ENCODE results near the gene JCAD.
"Not testable (repeated sequence)": the region's sequence is repeated elsewhere in the genome, so short reads cannot be mapped to it uniquely, and the experiment has no call there.

JCAD gene

GRCh38 chr10:30026080-30026479 is 33.3 kb downstream of the JCAD start:
- DNase-seq (ENCODE audit: low read depth in 2 of 2) = no peak

GRCh38 chr10:30025428-30025827 is 34.0 kb downstream of the JCAD start:
- DNase-seq (ENCODE audit: low read depth in 2 of 2) = not testable (repeated sequence)

DNA sequence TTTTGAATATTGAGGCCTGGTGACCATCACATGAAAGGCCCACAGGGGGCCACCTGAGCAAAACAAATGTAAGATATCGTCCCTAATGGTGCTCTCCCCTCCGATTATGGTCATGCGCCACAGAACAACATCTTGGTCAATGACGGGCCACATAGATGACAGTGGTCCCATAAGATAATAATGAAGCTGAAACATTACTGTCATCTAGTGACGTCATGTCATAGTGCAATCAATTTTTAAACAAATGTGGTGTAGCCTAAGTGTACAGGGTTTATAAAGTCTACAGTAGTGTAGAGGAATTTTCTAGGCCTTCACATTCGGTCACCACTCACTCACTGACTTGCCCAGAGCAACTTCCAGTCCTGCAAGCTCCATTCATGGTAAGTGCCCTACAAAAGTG is 36.8 kb downstream of the JCAD start:
- DNase-seq (ENCODE audit: low read depth in 2 of 2) = no peak

- DNase-seq (ENCODE audit: low read depth in 2 of 2) = no peak
These were observed 39.9 kb downstream of the JCAD start for GRCh38 chr10:30019468-30019867.

DNA sequence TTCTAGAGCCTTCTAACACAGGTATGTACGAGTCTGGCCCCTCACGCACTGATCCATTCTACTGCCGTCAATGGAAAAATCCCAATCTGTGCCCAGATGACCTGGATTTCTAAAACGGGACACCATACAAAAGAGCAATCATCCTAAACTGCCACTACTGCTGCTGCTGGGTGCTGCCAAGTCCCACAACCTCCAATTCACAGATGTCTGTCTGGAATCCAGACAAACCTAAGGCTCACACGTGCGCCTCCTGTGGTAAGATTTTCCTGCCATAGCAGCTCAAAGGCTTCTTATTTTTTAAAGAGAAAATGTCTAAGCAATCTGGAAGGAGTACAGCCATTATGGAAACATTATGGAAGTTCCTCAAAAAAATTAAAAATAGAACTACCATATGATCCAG is 40.9 kb downstream of the JCAD start:
- DNase-seq (ENCODE audit: low read depth in 2 of 2) = no peak

DNA sequence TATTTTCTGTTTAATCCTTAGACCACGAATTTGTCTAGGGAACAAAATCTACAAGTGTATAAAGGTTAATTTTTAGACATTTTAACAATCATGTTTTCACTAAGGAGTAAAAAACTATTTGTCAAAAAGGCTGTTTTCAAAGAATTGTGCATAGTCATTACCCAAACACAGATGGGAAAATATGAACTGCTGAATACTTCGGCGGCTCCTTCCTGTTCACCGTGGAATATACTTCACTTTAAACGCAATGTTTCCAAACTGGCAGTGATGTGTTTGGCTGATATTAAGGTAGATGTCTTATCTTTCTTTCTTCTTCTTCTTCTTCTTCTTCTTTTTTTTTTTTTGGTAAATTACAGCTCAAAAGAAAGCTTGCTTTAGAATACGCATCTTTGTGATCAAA is 41.4 kb downstream of the JCAD start:
- DNase-seq (ENCODE audit: low read depth in 2 of 2) = no peak

DNA sequence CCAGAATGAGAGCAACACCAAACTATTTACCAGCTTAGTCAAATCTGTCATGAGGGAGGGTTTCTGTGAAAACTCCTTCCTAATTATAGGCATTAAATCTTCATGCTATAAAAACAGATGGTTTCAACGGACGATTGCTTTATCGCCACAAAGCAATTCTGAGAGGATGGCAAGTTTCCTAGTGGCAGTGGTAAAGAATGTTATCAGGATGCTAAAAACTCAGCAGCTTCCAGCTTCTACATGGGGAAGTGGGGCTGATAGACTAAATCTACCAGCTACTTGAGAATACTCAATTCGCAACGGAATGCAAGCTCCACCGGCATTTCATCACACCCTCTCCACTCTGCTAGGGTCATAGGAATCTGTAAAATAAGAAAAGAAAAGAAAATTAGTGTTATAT is 41.8 kb downstream of the JCAD start:
- DNase-seq (ENCODE audit: low read depth in 2 of 2) = no peak

DNA sequence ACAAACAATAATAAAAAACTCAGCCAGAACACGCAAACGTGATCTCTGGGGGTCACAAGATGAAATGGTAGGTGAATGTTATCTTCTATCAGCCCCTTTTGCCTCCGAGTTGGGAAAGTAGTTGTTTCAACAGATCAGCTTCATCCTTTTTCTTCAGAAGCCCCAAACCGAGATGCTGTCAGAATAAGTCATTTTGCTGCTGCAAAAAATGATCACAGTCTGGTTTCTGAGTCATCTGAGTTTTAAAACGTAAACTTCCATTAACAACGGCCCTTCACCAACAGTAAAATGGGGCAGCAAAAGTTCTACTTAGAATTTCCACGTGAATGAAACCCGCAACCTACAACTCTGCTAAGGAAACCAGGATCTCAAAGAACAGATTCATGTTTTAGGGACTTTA is 44.9 kb downstream of the JCAD start:
- no peak for DNase-seq (ENCODE audit: low read depth in 2 of 2)

DNA sequence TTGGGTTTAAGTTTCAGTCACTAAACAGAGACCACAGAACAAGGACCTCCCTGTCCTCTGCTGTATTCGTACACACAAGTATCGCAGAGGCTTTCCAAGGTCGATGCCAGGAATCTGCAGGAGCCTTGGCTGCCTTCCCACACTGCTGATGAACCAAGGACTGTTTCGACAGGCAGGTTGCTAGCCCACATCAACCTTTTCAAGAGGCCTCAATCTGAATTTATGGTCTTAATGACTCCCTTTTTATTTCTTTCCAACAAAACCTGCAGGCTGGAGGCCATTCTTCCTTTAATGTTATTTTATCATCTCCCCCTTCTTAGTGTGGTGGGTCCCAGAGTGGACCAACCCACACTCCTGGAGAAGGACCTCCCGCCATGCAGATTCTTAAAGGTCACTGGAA is 45.6 kb downstream of the JCAD start:
- no peak for DNase-seq (ENCODE audit: low read depth in 2 of 2)

GRCh38 chr10:30011956-30012647 is 47.3 kb downstream of the JCAD start:
- no peak for DNase-seq (ENCODE audit: low read depth in 2 of 2)

- DNase-seq (ENCODE audit: low read depth in 2 of 2) = no peak
These were observed 48.0 kb downstream of the JCAD start for GRCh38 chr10:30011396-30011795.

DNA sequence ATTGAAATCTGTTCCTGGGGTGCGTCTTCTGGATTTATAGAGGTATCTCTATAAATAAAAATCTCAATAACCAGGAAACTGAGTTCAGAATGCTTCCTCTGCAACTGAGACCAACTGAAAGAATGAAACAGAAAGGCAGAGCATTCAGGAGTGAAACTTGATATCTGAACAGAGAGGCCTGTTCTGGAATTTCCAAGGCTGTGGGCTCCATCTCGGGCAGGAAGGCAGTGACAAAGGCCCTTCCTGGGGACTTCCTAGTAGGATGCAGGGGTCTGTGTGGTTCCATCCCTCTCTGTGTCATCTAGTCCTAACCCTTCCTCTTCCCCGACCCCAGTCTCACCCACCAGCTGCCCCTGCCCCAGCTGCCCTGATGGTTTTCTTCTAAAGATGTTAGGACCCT is 52.0 kb downstream of the JCAD start:
- no peak for DNase-seq (ENCODE audit: low read depth in 2 of 2)

- no peak for DNase-seq (ENCODE audit: low read depth in 2 of 2)
These were observed 53.0 kb downstream of the JCAD start for GRCh38 chr10:30006410-30006809.

DNA sequence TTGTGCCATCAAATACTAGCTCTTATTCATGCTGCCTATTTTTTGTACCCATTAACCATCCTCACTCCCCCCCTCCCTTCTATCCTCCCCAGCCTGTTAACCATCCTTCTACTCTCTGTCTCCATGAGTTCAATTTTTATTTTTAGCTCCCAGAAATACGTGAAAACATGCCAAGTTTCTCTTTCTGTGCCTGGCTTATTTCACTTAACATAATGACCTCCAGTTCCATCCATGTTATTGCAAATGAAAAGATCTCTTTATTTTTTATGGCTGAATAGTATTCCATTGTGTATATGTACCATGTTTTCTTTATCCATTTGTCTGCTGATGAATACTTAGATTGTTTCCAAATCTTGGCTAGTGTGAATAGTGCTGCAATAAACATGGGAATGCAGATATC is 54.3 kb downstream of the JCAD start:
- DNase-seq (ENCODE audit: low read depth in 2 of 2) = not testable (repeated sequence)

GRCh38 chr10:30002426-30003266 is 56.7 kb downstream of the JCAD start:
- peak; percentile 5 to 13 for DNase-seq (ENCODE audit: low read depth in 2 of 2)

- DNase-seq (ENCODE audit: low read depth in 2 of 2) = no peak
These were observed 58.4 kb downstream of the JCAD start for GRCh38 chr10:30000802-30001571.

DNA sequence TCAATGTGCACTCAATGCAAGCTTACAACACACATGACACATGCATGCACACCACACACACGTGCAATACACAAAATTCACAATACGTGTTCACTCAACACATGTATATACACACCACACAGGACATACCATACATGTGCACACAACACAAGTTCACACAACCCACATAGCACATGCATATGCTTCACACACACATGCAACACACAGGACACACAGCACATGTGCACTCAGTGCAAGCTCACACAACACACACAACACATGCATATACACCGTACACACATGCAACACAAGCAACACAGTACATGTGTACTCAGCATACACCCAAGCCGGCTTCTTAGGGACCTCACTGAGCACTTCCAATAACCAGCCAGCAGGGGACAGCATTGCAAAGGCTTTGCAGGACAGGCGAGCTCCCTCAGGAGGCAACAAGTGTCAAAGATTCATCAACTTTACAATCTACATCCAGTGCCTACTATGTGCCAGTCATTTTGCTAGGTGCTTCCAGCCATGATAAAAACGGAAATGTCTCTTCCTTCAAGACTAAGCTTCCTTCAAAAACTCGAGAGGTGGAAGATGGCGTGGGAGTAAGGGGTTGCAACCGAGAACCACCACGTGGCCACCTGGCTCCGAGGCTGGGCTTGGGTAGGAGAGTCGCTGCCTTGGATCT is 61.1 kb downstream of the JCAD start:
- peak; percentile 21 to 50 for DNase-seq (ENCODE audit: low read depth in 2 of 2)

DNA sequence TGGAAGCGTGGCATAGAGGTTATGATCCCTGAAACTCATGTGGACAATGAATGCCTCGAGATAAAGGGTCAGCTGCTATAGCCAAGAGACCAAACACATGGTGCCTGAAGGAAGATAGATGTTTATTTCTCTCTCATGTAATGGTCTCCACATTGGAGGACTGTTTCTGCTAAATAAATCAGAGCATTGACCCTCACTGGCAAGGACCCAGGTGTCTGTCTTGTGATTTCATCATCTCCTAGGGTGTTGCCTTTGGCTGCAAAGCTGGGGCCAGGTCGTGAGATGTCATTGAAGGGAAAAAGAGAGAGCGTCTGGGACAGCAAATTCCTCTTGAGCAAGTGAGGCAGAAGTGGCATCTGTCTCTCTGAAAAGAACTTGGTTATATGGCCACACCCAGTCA is 64.6 kb downstream of the JCAD start:
- no peak for DNase-seq (ENCODE audit: low read depth in 2 of 2)

GRCh38 chr10:29993319-29993915 is 66.0 kb downstream of the JCAD start:
- no peak for DNase-seq (ENCODE audit: low read depth in 2 of 2)

DNA sequence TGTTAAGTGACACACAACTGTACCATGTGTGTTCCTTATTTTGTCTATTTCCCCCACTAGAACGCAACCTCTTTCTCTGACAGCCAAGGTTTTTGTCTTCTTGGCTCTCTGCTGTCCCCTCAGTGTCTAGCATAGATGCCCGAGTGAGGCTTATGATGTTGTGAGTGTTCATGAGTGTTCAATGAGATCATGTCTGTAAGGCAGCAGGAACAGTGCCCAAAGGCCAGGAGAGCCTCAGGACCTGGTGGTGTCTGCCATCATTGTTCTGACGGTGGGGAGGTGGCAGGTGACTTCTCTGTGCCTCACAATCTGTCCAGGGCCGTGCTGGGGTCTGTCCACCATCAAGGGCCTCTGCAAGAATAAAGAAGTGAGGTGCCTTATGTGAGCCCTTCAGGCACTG is 66.5 kb downstream of the JCAD start:
- no peak for DNase-seq (ENCODE audit: low read depth in 2 of 2)

- no peak for DNase-seq (ENCODE audit: low read depth in 2 of 2)
These were observed 68.0 kb downstream of the JCAD start for GRCh38 chr10:29991382-29991781.

GRCh38 chr10:29987471-29987870 is 71.9 kb downstream of the JCAD start:
- no peak for DNase-seq (ENCODE audit: low read depth in 2 of 2)

Measured in stimulated activated CD8-positive, alpha-beta memory T cell treated with anti-CD3 and anti-CD28 coated beads, Interleukin-15, amount 100 ng/mL, for 4 hours (primary cell).